GM10248 (cell line): ENCODE results near the gene SBSN.
"Not testable (repeated sequence)": the region's sequence is repeated elsewhere in the genome, so short reads cannot be mapped to it uniquely, and the experiment has no call there.

Experiments used
- CTCF ChIA-PET: fragments of 300-600 bp; sonication (Branson Sonifier 250); formaldehyde crosslinking; extraction: SDS; loops from one replicate; lab custom pipeline; 2021; ENCODE audit warnings: antibody characterized with exemption; lab: Yijun Ruan, JAX
- POLR2A ChIA-PET: fragments of 350-650 bp; sonication (Branson Sonifier 250); formaldehyde crosslinking; extraction: SDS; loops from one replicate; lab custom pipeline; 2020; ENCODE audit warnings: antibody characterized with exemption; lab: Yijun Ruan, JAX
- DNase-seq: peaks from one replicate; pipeline ENCODE4 v3.0.0; 2012; ENCODE audit errors: extremely low spot score
- TF ChIP-seq, protein P1 (sequence below): IDR thresholded peaks from 2 replicates; pipeline ENCODE4 v1.5.1; 2012; ENCODE audit warnings: mild to moderate bottlenecking, low read depth; ENCODE audit errors: extremely low read depth, missing control alignments, control extremely low read depth

Gene SBSN

DNA sequence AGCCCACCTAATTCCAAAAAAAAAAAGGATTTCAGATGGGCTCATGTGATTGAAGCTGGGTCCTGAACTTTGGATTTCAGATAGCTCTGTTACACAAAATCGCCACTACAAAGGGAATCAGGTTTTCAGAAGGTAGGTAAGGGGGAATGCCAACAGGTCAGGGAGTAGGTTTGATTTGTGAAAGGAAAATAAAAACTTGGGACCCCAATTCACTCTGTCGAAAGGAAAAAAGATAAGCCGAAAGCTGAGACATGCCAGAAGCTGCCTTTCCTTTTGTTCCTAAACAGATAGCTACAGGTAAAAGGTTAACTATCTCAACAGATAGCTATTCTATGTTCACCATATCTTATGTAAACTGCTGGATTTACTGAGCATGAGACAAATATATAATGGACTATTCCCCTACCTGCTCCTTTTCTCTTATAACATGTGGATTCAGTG, 41.8 kb downstream of the SBSN start:
- POLR2A ChIA-PET, result no interaction called here

GRCh38 chr19:35484252-35485036, 43.7 kb downstream of the SBSN start:
- peak; percentile 81 for DNase-seq
- POLR2A ChIA-PET, result interaction anchor here (0.6 kb wide), 1 partner anchor 22 kb away, joined by 3 read pairs; no protein-coding TSS in a partner anchor
- TF ChIP-seq, protein P1, sequence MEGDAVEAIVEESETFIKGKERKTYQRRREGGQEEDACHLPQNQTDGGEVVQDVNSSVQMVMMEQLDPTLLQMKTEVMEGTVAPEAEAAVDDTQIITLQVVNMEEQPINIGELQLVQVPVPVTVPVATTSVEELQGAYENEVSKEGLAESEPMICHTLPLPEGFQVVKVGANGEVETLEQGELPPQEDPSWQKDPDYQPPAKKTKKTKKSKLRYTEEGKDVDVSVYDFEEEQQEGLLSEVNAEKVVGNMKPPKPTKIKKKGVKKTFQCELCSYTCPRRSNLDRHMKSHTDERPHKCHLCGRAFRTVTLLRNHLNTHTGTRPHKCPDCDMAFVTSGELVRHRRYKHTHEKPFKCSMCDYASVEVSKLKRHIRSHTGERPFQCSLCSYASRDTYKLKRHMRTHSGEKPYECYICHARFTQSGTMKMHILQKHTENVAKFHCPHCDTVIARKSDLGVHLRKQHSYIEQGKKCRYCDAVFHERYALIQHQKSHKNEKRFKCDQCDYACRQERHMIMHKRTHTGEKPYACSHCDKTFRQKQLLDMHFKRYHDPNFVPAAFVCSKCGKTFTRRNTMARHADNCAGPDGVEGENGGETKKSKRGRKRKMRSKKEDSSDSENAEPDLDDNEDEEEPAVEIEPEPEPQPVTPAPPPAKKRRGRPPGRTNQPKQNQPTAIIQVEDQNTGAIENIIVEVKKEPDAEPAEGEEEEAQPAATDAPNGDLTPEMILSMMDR, result no peak
- CTCF ChIA-PET, result interaction anchor here (1.7 to 6.3 kb wide), 2 partner anchors 12 to 15 kb away, joined by 9 to 63 read pairs; no protein-coding TSS in a partner anchor

More for the DNA sequence above, 41.8 kb downstream of the SBSN start:
- TF ChIP-seq, protein P1, result no peak
- DNase-seq, result no peak
- CTCF ChIA-PET, result interaction anchor here (1.3 to 6.3 kb wide), 8 partner anchors 8 to 133 kb away, joined by 3 to 63 read pairs (median 10); no protein-coding TSS in a partner anchor

DNA sequence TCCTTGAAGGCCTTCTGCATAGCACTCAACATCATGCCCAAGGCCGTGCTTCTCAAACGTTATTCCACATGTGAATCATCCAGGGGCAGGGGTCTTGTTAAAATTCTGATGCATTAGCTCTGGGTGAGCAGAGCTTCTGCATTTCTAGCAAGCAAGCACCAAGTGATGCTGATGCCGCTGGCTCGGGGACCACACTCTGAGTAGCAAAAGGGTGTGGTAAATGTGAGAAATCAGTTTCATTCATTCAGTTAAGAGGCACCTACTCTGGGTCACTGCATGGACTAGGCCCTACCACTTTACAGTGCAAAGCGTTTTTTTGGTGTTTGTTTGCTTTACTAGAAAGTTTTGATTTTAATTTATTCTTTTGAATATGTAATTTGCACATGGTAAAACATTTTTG, 45.0 kb downstream of the SBSN start:
- CTCF ChIA-PET, result interaction anchor here (1.7 to 6.3 kb wide), 2 partner anchors 13 to 14 kb away, joined by 9 to 63 read pairs; no protein-coding TSS in a partner anchor
- DNase-seq, result no peak
- TF ChIP-seq, protein P1, result no peak
- POLR2A ChIA-PET, result no interaction called here

GRCh38 chr19:35478794-35479677, 49.1 kb downstream of the SBSN start:
- CTCF ChIA-PET, result interaction anchor here (0.9 to 4.5 kb wide), 6 partner anchors 8 to 130 kb away, joined by 3 to 24 read pairs (median 6); no protein-coding TSS in a partner anchor
- TF ChIP-seq, protein P1, result no peak
- no peak for DNase-seq
- POLR2A ChIA-PET, result no interaction called here

DNA sequence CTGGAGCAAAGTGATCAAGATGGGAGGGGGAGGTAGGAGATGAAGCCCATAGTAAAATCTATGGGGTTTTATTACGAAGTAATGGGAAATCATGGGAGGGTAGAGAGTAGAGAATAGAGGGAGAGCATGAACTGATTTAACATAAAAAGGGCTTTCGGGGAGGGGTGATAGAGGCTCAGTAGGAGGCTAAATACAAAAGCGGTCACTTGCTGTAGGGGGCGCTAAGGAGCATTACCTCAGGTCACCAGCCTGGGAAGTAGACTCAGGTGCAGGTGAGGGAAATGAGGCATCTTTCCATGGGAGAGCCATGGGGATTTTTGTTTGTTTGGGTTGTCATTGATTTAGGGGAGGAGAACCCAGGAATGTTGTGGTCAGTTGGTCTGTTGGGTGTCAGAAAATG, 52.0 kb downstream of the SBSN start:
- ChIA-PET POLR2A (no interaction called here), CTCF (no interaction called here)
- no peak for DNase-seq
- TF ChIP-seq, protein P1, result no peak

- POLR2A ChIA-PET, DNase-seq: not testable (repeated sequence)
- CTCF ChIA-PET, result interaction anchor here (2.4 kb wide), 1 partner anchor 21 kb away, joined by 14 read pairs; no protein-coding TSS in a partner anchor
Measured at GRCh38 chr19:35474594-35474993, 53.5 kb downstream of the SBSN start.
